PFSK-1 (cell line): ENCODE data around the gene TH.
A peak's percentile ranks its signal among the peaks of the same experiment; 100 is the strongest.

Experiments used
- FOXP2 ChIP-seq: optimal IDR thresholded peaks from 2 replicates; pipeline ENCODE3; 2011; ENCODE audit warnings: borderline replicate concordance, control low read depth, inconsistent platforms; ENCODE audit not compliant: insufficient read depth; ENCODE audit errors: extremely low read length, extremely low read depth
- POLR2AphosphoS5 ChIP-seq: IDR thresholded peaks from 2 replicates; pipeline ENCODE4 v1.6.1; 2012; ENCODE audit warnings: low read depth, mild to moderate bottlenecking, control low read depth, low read length, moderate library complexity
- REST ChIP-seq, 2 experiments: IDR thresholded peaks; 2 replicates each; pipeline versions ENCODE4 v1.6.1 to v1.8.0; 2011 to 2012; ENCODE audit warnings: low read depth in 2 of 2, low read length in 2 of 2, control low read depth in 1 of 2, inconsistent platforms in 1 of 2, mild to moderate bottlenecking in 1 of 2, moderate library complexity in 1 of 2; ENCODE audit not compliant: insufficient read depth in 1 of 2
- SIN3A ChIP-seq: IDR thresholded peaks from 2 replicates; pipeline ENCODE4 v1.6.1; 2012; ENCODE audit warnings: mild to moderate bottlenecking, low read length, moderate library complexity, borderline replicate concordance; ENCODE audit not compliant: insufficient read depth
- TAF1 ChIP-seq: IDR thresholded peaks from 2 replicates; pipeline ENCODE4 v1.6.1; 2012; ENCODE audit warnings: low read length, control low read depth, borderline replicate concordance; ENCODE audit not compliant: insufficient read depth

The TH gene

GRCh38 chr11:2135018-2135569 is 36.5 kb downstream of the TH start:
- no peak for TF ChIP-seq FOXP2
- TF ChIP-seq TAF1, result no peak
- no peak for TF ChIP-seq REST (IDR thresholded peaks at IDR 0.05; ENCODE audit: insufficient read depth in 1 of 2, low read depth in 2 of 2, low read length in 2 of 2)
- no peak; the same call in 1 of the 2 replicates for TF ChIP-seq POLR2AphosphoS5
- no peak for TF ChIP-seq SIN3A

- TF ChIP-seq FOXP2 (no peak), POLR2AphosphoS5 (peak; percentile 56), TAF1 (no peak)
Observed at GRCh38 chr11:2134022-2135010, 37.3 kb downstream of the TH start.

- no peak for TF ChIP-seq SIN3A
- TF ChIP-seq POLR2AphosphoS5, result no peak; the same call in 1 of the 2 replicates
- no peak for TF ChIP-seq TAF1
- TF ChIP-seq FOXP2, result no peak
- TF ChIP-seq REST (IDR thresholded peaks at IDR 0.05; ENCODE audit: insufficient read depth in 1 of 2, low read depth in 2 of 2, low read length in 2 of 2), result no peak
Observed at GRCh38 chr11:2133241-2134021, 38.2 kb downstream of the TH start.

GRCh38 chr11:2132874-2133240 is 38.8 kb downstream of the TH start:
- TF ChIP-seq FOXP2, result no peak
- TF ChIP-seq TAF1, result no peak
- no peak for TF ChIP-seq REST (IDR thresholded peaks at IDR 0.05; ENCODE audit: insufficient read depth in 1 of 2, low read depth in 2 of 2, low read length in 2 of 2)
- TF ChIP-seq POLR2AphosphoS5, result no peak
- TF ChIP-seq SIN3A, result no peak

- TF ChIP-seq REST (IDR thresholded peaks at IDR 0.05; ENCODE audit: insufficient read depth in 1 of 2, low read depth in 2 of 2, low read length in 2 of 2) (no peak), POLR2AphosphoS5 (no peak; the same call in 1 of the 2 replicates), FOXP2 (no peak), SIN3A (no peak), TAF1 (no peak)
Observed at GRCh38 chr11:2132246-2132645, 39.4 kb downstream of the TH start.
